C4-2B (cell line): ENCODE data around the gene AP1S1.

Source experiments
- CTCF ChIP-seq: fragments of 450-650 bp; conservative IDR thresholded peaks from 2 replicates; pipeline ENCODE4 v1.5.1; 2017; ENCODE audit warnings: mild to moderate bottlenecking
- ZFX ChIP-seq: fragments of 450-650 bp; IDR thresholded peaks from 2 replicates; pipeline ENCODE4 v1.6.1; 2017

- TF ChIP-seq CTCF (no peak), ZFX (no peak)
Observed at GRCh38 chr7:101201695-101202602, 47.7 kb downstream of the AP1S1 start.
